ENCODE data around the gene MPPED2.

The MPPED2 gene

GRCh38 chr11:30550022-30550542 lies 36.1 kb downstream of the MPPED2 start:
- no peak overlapping the region for H3K9ac ChIP-seq (ENCODE audit: low read length)
- WGBS (ENCODE audit: extremely low coverage, insufficient coverage, low lambda C conversion rate), result no CpG with 5 or more reads among the region's 4 CpGs
- no peaks in the 10 kb centered on the region for H3K4me1 ChIP-seq (ENCODE audit: control insufficient read depth, low read depth, low read length)
- no peaks in the 10 kb centered on the region for H3K36me3 ChIP-seq (ENCODE audit: control insufficient read depth, insufficient read depth, low read length)
- H2BK5ac ChIP-seq (ENCODE audit: low read length), result no peak overlapping the region
- H3K79me1 ChIP-seq (ENCODE audit: low read length), result no peaks in the 10 kb centered on the region
- no peak overlapping the region for H2BK120ac ChIP-seq (ENCODE audit: low read depth, low read length)
- no peak overlapping the region for H4K8ac ChIP-seq (ENCODE audit: low read depth, low read length)
- no peak overlapping the region for H2AK5ac ChIP-seq (ENCODE audit: low read length)
- no peak overlapping the region for H3K18ac ChIP-seq (ENCODE audit: low read length)
- H2BK15ac ChIP-seq (replicated peaks; ENCODE audit: low read depth), result no peak overlapping the region
- no peak overlapping the region for H3K4me2 ChIP-seq (ENCODE audit: low read length)
- H3K23ac ChIP-seq (ENCODE audit: low read length), result no peak overlapping the region
- H3K4ac ChIP-seq (ENCODE audit: low read depth, low read length), result no peak overlapping the region
- H3K56ac ChIP-seq (ENCODE audit: low read length), result no peak overlapping the region
- DNase-seq, result no peak
- H4K5ac ChIP-seq (ENCODE audit: low read length), result no peak overlapping the region
- no peak overlapping the region for H3K4me3 ChIP-seq (ENCODE audit: low read length)
- H3K27me3 ChIP-seq (ENCODE audit: insufficient read depth, low read length, poor library complexity), result peaks cover 2% of the 10 kb centered on the region
- H3K79me2 ChIP-seq (ENCODE audit: control insufficient read depth, insufficient read depth, low read length), result no peaks in the 10 kb centered on the region
- H3K27ac ChIP-seq (ENCODE audit: low read depth, low read length), result no peak overlapping the region

- Histone ChIP-seq H3K4me3 (ENCODE audit: low read length) (no peak overlapping the region), H3K27ac (ENCODE audit: low read depth, low read length) (no peak overlapping the region), H4K5ac (ENCODE audit: low read length) (no peak overlapping the region), H3K36me3 (ENCODE audit: control insufficient read depth, insufficient read depth, low read length) (no peaks in the 10 kb centered on the region), H3K18ac (ENCODE audit: low read length) (no peak overlapping the region), H4K8ac (ENCODE audit: low read depth, low read length) (no peak overlapping the region), H3K4me2 (ENCODE audit: low read length) (no peak overlapping the region), H3K4me1 (ENCODE audit: control insufficient read depth, low read depth, low read length) (no peaks in the 10 kb centered on the region), H2BK5ac (ENCODE audit: low read length) (no peak overlapping the region), H3K79me1 (ENCODE audit: low read length) (no peaks in the 10 kb centered on the region), H3K27me3 (ENCODE audit: insufficient read depth, low read length, poor library complexity) (peaks cover 2% of the 10 kb centered on the region), H3K56ac (ENCODE audit: low read length) (no peak overlapping the region), H3K4ac (ENCODE audit: low read depth, low read length) (no peak overlapping the region), H3K9ac (ENCODE audit: low read length) (no peak overlapping the region), H3K79me2 (ENCODE audit: control insufficient read depth, insufficient read depth, low read length) (no peaks in the 10 kb centered on the region), H2AK5ac (ENCODE audit: low read length) (no peak overlapping the region), H2BK15ac (replicated peaks; ENCODE audit: low read depth) (no peak overlapping the region), H2BK120ac (ENCODE audit: low read depth, low read length) (no peak overlapping the region), H3K23ac (ENCODE audit: low read length) (no peak overlapping the region)
- no peak for DNase-seq
- WGBS (ENCODE audit: extremely low coverage, insufficient coverage, low lambda C conversion rate), result no CpG with 5 or more reads among the region's 4 CpGs
Observed at GRCh38 chr11:30549565-30549964, 36.6 kb downstream of the MPPED2 start.

GRCh38 chr11:30546334-30546733 lies 39.8 kb downstream of the MPPED2 start:
- Histone ChIP-seq H2BK5ac (ENCODE audit: low read length) (no peak overlapping the region), H3K4ac (ENCODE audit: low read depth, low read length) (no peak overlapping the region), H4K8ac (ENCODE audit: low read depth, low read length) (no peak overlapping the region), H3K4me2 (ENCODE audit: low read length) (no peak overlapping the region), H3K79me2 (ENCODE audit: control insufficient read depth, insufficient read depth, low read length) (no peaks in the 10 kb centered on the region), H3K27me3 (ENCODE audit: insufficient read depth, low read length, poor library complexity) (peaks cover 2% of the 10 kb centered on the region), H3K18ac (ENCODE audit: low read length) (no peak overlapping the region), H3K27ac (ENCODE audit: low read depth, low read length) (no peak overlapping the region), H2BK15ac (replicated peaks; ENCODE audit: low read depth) (no peak overlapping the region), H2AK5ac (ENCODE audit: low read length) (no peak overlapping the region), H3K23ac (ENCODE audit: low read length) (no peak overlapping the region), H2BK120ac (ENCODE audit: low read depth, low read length) (no peak overlapping the region), H3K4me3 (ENCODE audit: low read length) (no peak overlapping the region), H3K36me3 (ENCODE audit: control insufficient read depth, insufficient read depth, low read length) (no peaks in the 10 kb centered on the region), H3K9ac (ENCODE audit: low read length) (no peak overlapping the region), H4K5ac (ENCODE audit: low read length) (no peak overlapping the region), H3K4me1 (ENCODE audit: control insufficient read depth, low read depth, low read length) (no peaks in the 10 kb centered on the region), H3K79me1 (ENCODE audit: low read length) (no peaks in the 10 kb centered on the region), H3K56ac (ENCODE audit: low read length) (no peak overlapping the region)
- DNase-seq, result peak; percentile 42
- WGBS (ENCODE audit: extremely low coverage, insufficient coverage, low lambda C conversion rate), result no CpG with 5 or more reads among the region's 1 CpG

GRCh38 chr11:30545507-30545906 lies 40.6 kb downstream of the MPPED2 start:
- Histone ChIP-seq H2BK15ac (replicated peaks; ENCODE audit: low read depth) (no peak overlapping the region), H3K79me2 (ENCODE audit: control insufficient read depth, insufficient read depth, low read length) (no peaks in the 10 kb centered on the region), H3K18ac (ENCODE audit: low read length) (no peak overlapping the region), H3K56ac (ENCODE audit: low read length) (no peak overlapping the region), H3K27me3 (ENCODE audit: insufficient read depth, low read length, poor library complexity) (peaks cover 2% of the 10 kb centered on the region), H3K79me1 (ENCODE audit: low read length) (no peaks in the 10 kb centered on the region), H3K23ac (ENCODE audit: low read length) (no peak overlapping the region), H3K27ac (ENCODE audit: low read depth, low read length) (no peak overlapping the region), H3K4me2 (ENCODE audit: low read length) (no peak overlapping the region), H4K5ac (ENCODE audit: low read length) (no peak overlapping the region), H4K8ac (ENCODE audit: low read depth, low read length) (no peak overlapping the region), H3K4me3 (ENCODE audit: low read length) (no peak overlapping the region), H3K36me3 (ENCODE audit: control insufficient read depth, insufficient read depth, low read length) (no peaks in the 10 kb centered on the region), H2BK120ac (ENCODE audit: low read depth, low read length) (no peak overlapping the region), H2AK5ac (ENCODE audit: low read length) (no peak overlapping the region), H3K4ac (ENCODE audit: low read depth, low read length) (no peak overlapping the region), H3K9ac (ENCODE audit: low read length) (no peak overlapping the region), H3K4me1 (ENCODE audit: control insufficient read depth, low read depth, low read length) (no peaks in the 10 kb centered on the region), H2BK5ac (ENCODE audit: low read length) (no peak overlapping the region)
- DNase-seq, result no peak
- no CpG with 5 or more reads among the region's 5 CpGs for WGBS (ENCODE audit: extremely low coverage, insufficient coverage, low lambda C conversion rate)

GRCh38 chr11:30543066-30543465 lies 43.1 kb downstream of the MPPED2 start:
- no peak overlapping the region for H3K23ac ChIP-seq (ENCODE audit: low read length)
- no peak overlapping the region for H2BK5ac ChIP-seq (ENCODE audit: low read length)
- H3K18ac ChIP-seq (ENCODE audit: low read length), result no peak overlapping the region
- no peak overlapping the region for H3K9ac ChIP-seq (ENCODE audit: low read length)
- H2AK5ac ChIP-seq (ENCODE audit: low read length), result no peak overlapping the region
- WGBS (ENCODE audit: extremely low coverage, insufficient coverage, low lambda C conversion rate), result no CpG with 5 or more reads among the region's 1 CpG
- no peaks in the 10 kb centered on the region for H3K36me3 ChIP-seq (ENCODE audit: control insufficient read depth, insufficient read depth, low read length)
- no peak overlapping the region for H2BK15ac ChIP-seq (replicated peaks; ENCODE audit: low read depth)
- no peaks in the 10 kb centered on the region for H3K4me1 ChIP-seq (ENCODE audit: control insufficient read depth, low read depth, low read length)
- H3K4me3 ChIP-seq (ENCODE audit: low read length), result no peak overlapping the region
- no peaks in the 10 kb centered on the region for H3K79me2 ChIP-seq (ENCODE audit: control insufficient read depth, insufficient read depth, low read length)
- no peak overlapping the region for H3K56ac ChIP-seq (ENCODE audit: low read length)
- H3K27me3 ChIP-seq (ENCODE audit: insufficient read depth, low read length, poor library complexity), result peaks cover 2% of the 10 kb centered on the region
- no peak overlapping the region for H4K8ac ChIP-seq (ENCODE audit: low read depth, low read length)
- no peaks in the 10 kb centered on the region for H3K79me1 ChIP-seq (ENCODE audit: low read length)
- DNase-seq, result no peak
- H3K4ac ChIP-seq (ENCODE audit: low read depth, low read length), result no peak overlapping the region
- H2BK120ac ChIP-seq (ENCODE audit: low read depth, low read length), result no peak overlapping the region
- no peak overlapping the region for H4K5ac ChIP-seq (ENCODE audit: low read length)
- H3K27ac ChIP-seq (ENCODE audit: low read depth, low read length), result no peak overlapping the region
- H3K4me2 ChIP-seq (ENCODE audit: low read length), result no peak overlapping the region

- Histone ChIP-seq H3K4me3 (ENCODE audit: low read length) (no peak overlapping the region), H2AK5ac (ENCODE audit: low read length) (no peak overlapping the region), H3K36me3 (ENCODE audit: control insufficient read depth, insufficient read depth, low read length) (no peaks in the 10 kb centered on the region), H2BK15ac (replicated peaks; ENCODE audit: low read depth) (no peak overlapping the region), H3K4me2 (ENCODE audit: low read length) (no peak overlapping the region), H2BK120ac (ENCODE audit: low read depth, low read length) (no peak overlapping the region), H4K5ac (ENCODE audit: low read length) (no peak overlapping the region), H2BK5ac (ENCODE audit: low read length) (no peak overlapping the region), H3K4me1 (ENCODE audit: control insufficient read depth, low read depth, low read length) (no peaks in the 10 kb centered on the region), H3K9ac (ENCODE audit: low read length) (no peak overlapping the region), H3K27me3 (ENCODE audit: insufficient read depth, low read length, poor library complexity) (no peaks in the 10 kb centered on the region), H3K27ac (ENCODE audit: low read depth, low read length) (no peak overlapping the region), H3K79me1 (ENCODE audit: low read length) (no peaks in the 10 kb centered on the region), H3K79me2 (ENCODE audit: control insufficient read depth, insufficient read depth, low read length) (no peaks in the 10 kb centered on the region), H3K56ac (ENCODE audit: low read length) (no peak overlapping the region), H4K8ac (ENCODE audit: low read depth, low read length) (no peak overlapping the region), H3K23ac (ENCODE audit: low read length) (no peak overlapping the region), H3K4ac (ENCODE audit: low read depth, low read length) (no peak overlapping the region), H3K18ac (ENCODE audit: low read length) (no peak overlapping the region)
- no CpG with 5 or more reads among the region's 1 CpG for WGBS (ENCODE audit: extremely low coverage, insufficient coverage, low lambda C conversion rate)
- DNase-seq, result no peak
Observed at GRCh38 chr11:30540781-30541180, 45.4 kb downstream of the MPPED2 start.

Measured in mesendoderm (in vitro differentiated cells).